Small intestine (tissue), 7 donors: ENCODE results near the gene SEC24C. TPM values are rescaled to one million over a fixed set of nuclear protein-coding genes. Genes with fewer than 3 reads are reported as not detected.
A peak's percentile ranks its signal among the peaks of the same experiment; 100 is the strongest.

Experiments used
- DNase-seq, 2 donors: peaks; one replicate each; pipeline versions ENCODE4 v3.0.0 to v3.0.0-alpha.2; 2013
- FAIRE-seq: peaks from 2 replicates; lab custom pipeline; 2012; peaks lifted over from hg19 to GRCh38; lab: Jason Lieb, UNC
- H3K27ac ChIP-seq, 3 donors: one replicate each; pipeline ENCODE4 v1.5.1; 2013; ENCODE audit warnings: low read length in 2 of 3, mild to moderate bottlenecking in 2 of 3, control low read depth in 1 of 3, inconsistent platforms in 1 of 3, low read depth in 1 of 3, moderate library complexity in 1 of 3
- H3K27me3 ChIP-seq, 3 donors: one replicate each; pipeline ENCODE4 v1.6.1; 2013; ENCODE audit warnings: low read length in 3 of 3, inconsistent platforms in 1 of 3; ENCODE audit not compliant: control insufficient read depth in 3 of 3, insufficient read depth in 3 of 3
- H3K36me3 ChIP-seq, 3 donors: one replicate each; pipeline ENCODE4 v1.6.1; 2013; ENCODE audit warnings: low read length in 3 of 3, inconsistent platforms in 1 of 3, low read depth in 1 of 3, mild to moderate bottlenecking in 1 of 3, moderate library complexity in 1 of 3; ENCODE audit not compliant: control insufficient read depth in 3 of 3, insufficient read depth in 2 of 3
- H3K4me1 ChIP-seq, 3 donors: one replicate each; pipeline ENCODE4 v1.6.1; 2013; ENCODE audit warnings: low read length in 2 of 3, inconsistent platforms in 1 of 3, low read depth in 1 of 3, mild to moderate bottlenecking in 1 of 3, moderate library complexity in 1 of 3; ENCODE audit not compliant: control insufficient read depth in 3 of 3, insufficient read depth in 2 of 3
- H3K4me3 ChIP-seq, 3 donors: one replicate each; pipeline ENCODE4 v1.5.1; 2013; ENCODE audit warnings: low read length in 3 of 3, control low read depth in 1 of 3, inconsistent platforms in 1 of 3, low read depth in 1 of 3, mild to moderate bottlenecking in 1 of 3, moderate library complexity in 1 of 3
- H3K9me3 ChIP-seq, 2 donors: one replicate each; pipeline ENCODE4 v1.6.1; 2013; ENCODE audit warnings: low read depth in 1 of 2, low read length in 1 of 2; ENCODE audit not compliant: control insufficient read depth in 2 of 2, insufficient read depth in 1 of 2
- WGBS, 3 donors: extraction: QIAGEN DNeasy Blood & Tissue Kit; methylation state at CpG; one replicate each; pipeline ENCODE4 v1.1.7; 2013; 5-methylcytosine and 5-hydroxymethylcytosine counted together
- polyA plus RNA-seq, 4 donors: library from polyadenylated mRNA; stranded (reverse) in 3 of 4; unstranded in 1 of 4; fragments of 200-250 nt in 3 of 4; fragments of 120-200 nt in 1 of 4; gene quantifications; one replicate each; pipeline versions ENCODE4 v1.2.1 to v1.2.3, GENCODE V29; 2013
- donor health status: healthy with polysubstance abuse.
- donor health status: control.
- donor health status: control.
- donor health status: Bipolar disorder and iron deficiency.
- donor health status: healthy.

Gene SEC24C
- polyA plus RNA-seq, 4 donors: 35.3 to 64.3 (median 38.6) TPM

GRCh38 chr10:73756183-73756582, 12.0 kb downstream of the SEC24C start:
- no peak overlapping the region for H3K4me3 ChIP-seq
- H3K36me3 ChIP-seq: peaks cover 9 to 63% (median 21%) of the 10 kb centered on the region in 3 donors
- no peak for FAIRE-seq
- H3K27me3 ChIP-seq: no peaks in the 10 kb centered on the region
- WGBS, 3 donors: 53 to 61% (median 55%) methylated on average over 1 of the region's 1 CpG
- DNase-seq: no peak
- H3K27ac ChIP-seq: no peak overlapping the region
- H3K4me1 ChIP-seq: peaks cover 0 to under 1% (median 0%) of the 10 kb centered on the region in 3 donors
- H3K9me3 ChIP-seq: no peaks in the 10 kb centered on the region

- Histone ChIP-seq H3K4me3 (no peak overlapping the region), H3K4me1 (peaks cover 0 to 3% (median 0%) of the 10 kb centered on the region in 3 donors), H3K9me3 (no peaks in the 10 kb centered on the region), H3K27me3 (no peaks in the 10 kb centered on the region), H3K27ac (no peak overlapping the region), H3K36me3 (peaks cover 11 to 63% (median 25%) of the 10 kb centered on the region in 3 donors)
- WGBS, 3 donors: 75 to 91% (median 80%) methylated on average over 9 of the region's 9 CpGs
- no peak for FAIRE-seq
- no peak for DNase-seq
Measured at GRCh38 chr10:73758704-73759511, 14.7 kb downstream of the SEC24C start.

DNA sequence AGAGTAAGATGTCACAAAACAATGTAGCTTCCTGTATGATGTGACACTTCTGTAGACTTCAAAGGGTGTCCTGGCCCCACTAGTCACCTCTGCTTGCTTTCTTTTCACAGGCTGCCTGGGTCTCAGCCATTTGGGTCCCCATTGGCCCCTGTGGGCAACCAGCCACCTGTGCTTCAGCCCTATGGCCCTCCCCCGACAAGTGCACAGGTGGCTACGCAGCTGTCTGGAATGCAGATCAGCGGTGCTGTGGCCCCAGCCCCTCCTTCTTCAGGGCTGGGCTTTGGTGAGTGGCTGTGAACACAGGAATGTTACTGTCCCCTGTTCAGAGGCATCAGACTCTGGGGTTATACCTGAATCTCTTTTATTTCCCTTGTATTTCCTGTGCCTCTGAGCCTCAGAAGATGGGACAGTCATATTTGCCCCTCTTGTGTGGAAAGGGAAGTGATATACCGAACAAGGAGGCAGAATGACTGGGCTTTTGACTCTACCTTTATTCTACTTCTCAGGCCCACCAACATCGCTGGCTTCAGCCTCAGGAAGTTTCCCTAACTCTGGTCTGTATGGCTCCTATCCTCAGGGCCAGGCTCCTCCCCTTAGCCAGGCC, 15.4 kb downstream of the SEC24C start:
- 61 to 67% (median 66%) methylated on average over 5 of the region's 5 CpGs for WGBS, 3 donors
- H3K27ac ChIP-seq: peak overlapping the region in 1 of 3 donors; percentile 46
- peaks cover 0 to 3% (median 0%) of the 10 kb centered on the region in 3 donors for H3K4me1 ChIP-seq
- no peaks in the 10 kb centered on the region for H3K9me3 ChIP-seq
- FAIRE-seq: no peak
- DNase-seq: no peak
- H3K4me3 ChIP-seq: no peak overlapping the region
- H3K36me3 ChIP-seq: peaks cover 13 to 65% (median 27%) of the 10 kb centered on the region in 3 donors
- H3K27me3 ChIP-seq: no peaks in the 10 kb centered on the region

- no peaks in the 10 kb centered on the region for H3K9me3 ChIP-seq
- H3K4me3 ChIP-seq: no peak overlapping the region
- H3K4me1 ChIP-seq: peaks cover 0 to 3% (median 0%) of the 10 kb centered on the region in 3 donors
- H3K36me3 ChIP-seq: peaks cover 19 to 72% (median 39%) of the 10 kb centered on the region in 3 donors
- no peak overlapping the region for H3K27ac ChIP-seq
- H3K27me3 ChIP-seq: no peaks in the 10 kb centered on the region
- FAIRE-seq (no peak), DNase-seq (no peak)
- WGBS, 3 donors: 73 to 95% (median 94%) methylated on average over 1 of the region's 1 CpG
Measured at GRCh38 chr10:73761781-73762180, 17.6 kb downstream of the SEC24C start.

DNA sequence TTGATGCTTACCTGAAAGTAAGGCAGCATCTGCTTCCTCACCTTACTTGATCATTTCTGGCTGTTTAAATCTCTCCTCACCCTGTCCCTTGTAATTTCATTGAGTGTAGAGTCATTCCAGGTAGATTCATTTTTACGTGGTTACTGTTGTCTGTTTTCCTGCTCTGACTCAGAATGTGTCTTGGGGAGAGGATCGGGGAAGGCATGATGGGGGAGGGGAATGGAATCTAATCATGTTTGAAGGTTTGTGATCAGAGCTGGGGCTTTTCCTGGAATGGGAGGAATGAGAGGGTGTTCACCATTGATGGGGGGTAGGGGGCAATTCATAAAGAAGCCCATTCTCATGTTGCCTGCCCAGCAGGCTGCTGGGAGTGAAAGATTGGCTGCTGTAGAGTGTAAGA, 18.7 kb downstream of the SEC24C start:
- 58 to 75% (median 68%) methylated on average over 2 of the region's 2 CpGs for WGBS, 3 donors
- Histone ChIP-seq H3K27me3 (no peaks in the 10 kb centered on the region), H3K36me3 (peaks cover 22 to 73% (median 46%) of the 10 kb centered on the region in 3 donors), H3K9me3 (no peaks in the 10 kb centered on the region), H3K4me3 (no peak overlapping the region), H3K27ac (no peak overlapping the region), H3K4me1 (peaks cover 0 to 3% (median 0%) of the 10 kb centered on the region in 3 donors)
- DNase-seq: no peak
- FAIRE-seq: no peak

GRCh38 chr10:73763343-73763742, 19.2 kb downstream of the SEC24C start:
- no peak for DNase-seq
- 74 to 89% (median 78%) methylated on average over 2 of the region's 2 CpGs for WGBS, 3 donors
- H3K4me1 ChIP-seq: peaks cover 0 to 3% (median 0%) of the 10 kb centered on the region in 3 donors

DNA sequence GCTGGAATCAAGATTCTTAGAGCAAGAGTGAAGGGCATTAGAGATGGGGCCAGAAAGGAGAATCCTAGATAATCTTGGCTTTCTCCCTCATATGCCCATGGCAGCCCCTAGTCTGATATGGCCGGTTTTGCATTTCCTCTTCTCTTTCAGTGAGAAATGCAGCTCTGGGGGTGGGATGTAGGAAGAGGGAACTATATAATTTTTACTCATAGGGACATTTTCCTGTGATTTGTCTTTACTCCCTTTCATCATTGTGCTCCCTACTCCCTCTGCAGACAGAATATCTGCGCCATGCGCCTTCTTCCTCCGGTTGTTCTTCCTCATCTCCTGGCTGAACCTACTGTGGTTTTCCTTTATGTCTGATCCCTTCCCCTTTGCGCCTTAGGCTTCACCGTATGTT, 20.9 kb downstream of the SEC24C start:
- H3K4me1 ChIP-seq: peaks cover 0 to 3% (median 0%) of the 10 kb centered on the region in 3 donors
- FAIRE-seq: no peak
- 91 to 99% (median 94%) methylated on average over 6 of the region's 6 CpGs for WGBS, 3 donors

More at GRCh38 chr10:73763343-73763742, 19.2 kb downstream of the SEC24C start:
- Histone ChIP-seq H3K27me3 (no peaks in the 10 kb centered on the region), H3K4me3 (no peak overlapping the region), H3K9me3 (no peaks in the 10 kb centered on the region), H3K27ac (no peak overlapping the region), H3K36me3 (peaks cover 22 to 78% (median 47%) of the 10 kb centered on the region in 3 donors)
- no peak for FAIRE-seq

GRCh38 chr10:73768881-73769280, 24.7 kb downstream of the SEC24C start:
- no peak for FAIRE-seq
- H3K36me3 ChIP-seq: peaks cover 14 to 75% (median 27%) of the 10 kb centered on the region in 3 donors
- no peak overlapping the region for H3K4me3 ChIP-seq
- H3K9me3 ChIP-seq: no peaks in the 10 kb centered on the region
- no peak for DNase-seq
- no peak overlapping the region for H3K27ac ChIP-seq
- WGBS, 3 donors: 75 to 82% (median 81%) methylated on average over 11 of the region's 11 CpGs
- no peaks in the 10 kb centered on the region for H3K27me3 ChIP-seq
- peaks cover 0 to 7% (median 1%) of the 10 kb centered on the region in 3 donors for H3K4me1 ChIP-seq

More for the DNA sequence above, 20.9 kb downstream of the SEC24C start:
- H3K27ac ChIP-seq: no peak overlapping the region
- peaks cover 22 to 83% (median 45%) of the 10 kb centered on the region in 3 donors for H3K36me3 ChIP-seq
- H3K9me3 ChIP-seq: no peaks in the 10 kb centered on the region
- no peak overlapping the region for H3K4me3 ChIP-seq
- DNase-seq: no peak
- no peaks in the 10 kb centered on the region for H3K27me3 ChIP-seq
